PC-9 (cell line): ENCODE measurements around the gene MRFAP1.
"Not testable (repeated sequence)": the region's sequence is repeated elsewhere in the genome, so short reads cannot be mapped to it uniquely, and the experiment has no call there.

Source experiments
- CTCF ChIP-seq: fragments of 200-600 bp; sonication (generic); conservative IDR thresholded peaks from 2 replicates; pipeline ENCODE4 v1.6.1; 2017; ENCODE audit warnings: mixed run types, antibody characterized with exemption, mild to moderate bottlenecking, moderate library complexity
- EZH2 ChIP-seq: fragments of 200-600 bp; sonication (generic); IDR thresholded peaks from 2 replicates; pipeline ENCODE4 v1.8.0; 2017; ENCODE audit warnings: antibody characterized with exemption, low read depth

- not testable (repeated sequence) for TF ChIP-seq CTCF, EZH2
Measured at GRCh38 chr4:6673191-6673659, 32.7 kb downstream of the MRFAP1 start.
